Fibroblast of upper back skin (primary cell): ENCODE measurements around the gene FXYD6.
A peak's percentile ranks its signal among the peaks of the same experiment; 100 is the strongest.

Experiments used
- DNase-seq: peaks from one replicate; pipeline ENCODE4 v3.0.0-alpha.2; 2013

Gene FXYD6

DNA sequence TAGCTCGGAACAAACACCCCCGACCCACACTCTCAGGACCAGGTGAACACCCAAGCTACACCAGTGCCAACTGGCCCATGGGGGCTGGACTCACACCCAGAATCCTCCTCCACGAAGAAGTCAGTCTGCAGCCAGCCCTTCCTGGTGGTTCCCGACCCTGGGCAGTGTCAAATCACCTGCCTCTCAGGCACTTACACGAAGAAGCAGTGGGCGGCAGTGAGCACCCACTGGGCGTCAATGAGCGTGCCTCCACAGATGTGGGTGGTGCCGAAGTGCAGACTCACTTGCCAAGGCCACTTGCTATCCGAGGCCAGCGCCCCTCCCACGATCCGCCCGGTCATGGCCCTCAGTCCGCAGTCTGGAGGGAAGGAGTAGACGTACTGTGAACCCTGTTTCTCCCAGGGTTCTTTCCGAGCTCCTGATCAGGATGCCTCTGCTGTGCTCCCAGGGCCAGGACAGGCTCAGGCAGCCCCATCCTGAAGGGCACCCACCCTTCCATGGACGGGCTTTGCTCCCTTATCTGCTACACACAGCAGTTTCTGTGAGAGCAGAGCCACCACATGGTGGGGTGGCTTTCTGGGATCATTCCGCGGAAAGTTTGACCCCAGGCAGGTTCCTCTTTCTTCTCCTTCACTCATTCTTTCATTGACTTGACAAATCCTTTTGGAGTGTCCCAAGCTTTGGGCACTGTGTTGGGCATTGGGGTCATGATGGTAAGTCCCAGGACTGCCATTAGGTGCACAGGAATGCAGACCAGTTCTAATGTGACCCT, 33.3 kb upstream of the FXYD6 start:
- no peak for DNase-seq

DNA sequence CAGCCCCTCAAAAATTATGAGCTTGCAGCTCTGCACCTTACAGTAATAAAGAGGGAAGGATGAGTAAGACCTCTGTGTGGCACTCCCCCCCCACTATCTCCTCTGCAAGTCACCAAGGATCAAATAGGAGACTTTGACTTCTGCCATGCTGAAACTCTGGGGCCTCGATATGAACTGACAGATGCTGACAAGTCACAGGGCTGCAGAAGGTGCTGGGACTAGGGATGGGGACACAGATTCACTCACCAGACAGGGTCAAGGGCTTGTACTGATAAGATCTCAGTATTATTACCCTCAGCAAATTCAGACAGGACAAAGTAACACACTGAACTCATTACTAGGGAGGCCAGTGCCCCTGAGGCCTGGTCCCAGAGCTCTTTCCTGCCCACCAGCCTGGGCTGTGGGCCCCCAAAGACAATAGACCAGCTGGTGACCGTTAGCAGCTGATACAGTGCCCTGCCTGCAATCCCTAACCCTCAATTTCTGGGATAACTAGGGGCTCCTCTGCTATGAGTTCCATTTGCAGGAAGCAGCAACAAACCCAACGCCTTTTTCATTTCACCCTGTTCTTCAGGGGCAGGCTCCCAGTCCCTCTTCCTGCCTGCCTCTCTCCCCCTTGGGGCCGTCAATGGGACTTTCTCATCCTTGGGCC, 32.6 kb upstream of the FXYD6 start:
- no peak for DNase-seq

DNA sequence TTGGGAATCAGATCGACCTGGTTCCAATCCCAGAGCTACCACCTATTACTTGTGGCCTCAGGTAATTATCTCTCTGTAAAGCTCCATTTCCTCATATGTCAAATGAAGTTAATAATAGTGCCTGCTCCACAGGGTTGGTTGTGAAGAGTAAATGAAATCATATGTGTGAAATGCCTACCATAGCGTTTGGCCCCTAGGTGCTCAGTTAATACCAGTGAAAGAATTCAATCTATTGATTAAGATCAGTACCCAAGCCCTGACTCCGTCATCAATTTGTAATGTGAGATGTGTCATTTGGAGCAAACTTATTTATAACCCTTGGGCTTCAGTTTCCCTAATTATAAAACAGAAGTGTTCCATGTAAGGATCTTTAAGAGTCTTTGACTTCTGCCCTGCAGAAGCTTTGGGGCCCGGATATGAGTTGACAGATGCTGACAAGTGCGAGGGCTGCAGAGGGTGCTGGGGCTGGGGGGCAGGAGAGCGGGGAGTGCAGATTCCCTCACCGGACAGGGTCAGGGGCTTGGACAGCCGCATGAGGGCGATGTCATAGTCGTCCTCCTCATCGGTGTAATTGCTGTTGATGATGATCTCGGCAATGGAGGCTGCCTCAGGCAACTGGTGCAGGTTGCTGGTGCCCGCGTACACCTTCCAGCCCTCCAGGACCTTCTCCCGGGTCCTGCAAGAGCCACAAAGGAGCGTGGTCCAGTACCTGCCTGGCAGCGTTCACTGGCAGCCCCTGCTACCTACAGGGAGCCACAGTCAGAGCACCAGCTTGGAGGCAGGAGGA, 31.8 kb upstream of the FXYD6 start:
- DNase-seq: no peak

DNA sequence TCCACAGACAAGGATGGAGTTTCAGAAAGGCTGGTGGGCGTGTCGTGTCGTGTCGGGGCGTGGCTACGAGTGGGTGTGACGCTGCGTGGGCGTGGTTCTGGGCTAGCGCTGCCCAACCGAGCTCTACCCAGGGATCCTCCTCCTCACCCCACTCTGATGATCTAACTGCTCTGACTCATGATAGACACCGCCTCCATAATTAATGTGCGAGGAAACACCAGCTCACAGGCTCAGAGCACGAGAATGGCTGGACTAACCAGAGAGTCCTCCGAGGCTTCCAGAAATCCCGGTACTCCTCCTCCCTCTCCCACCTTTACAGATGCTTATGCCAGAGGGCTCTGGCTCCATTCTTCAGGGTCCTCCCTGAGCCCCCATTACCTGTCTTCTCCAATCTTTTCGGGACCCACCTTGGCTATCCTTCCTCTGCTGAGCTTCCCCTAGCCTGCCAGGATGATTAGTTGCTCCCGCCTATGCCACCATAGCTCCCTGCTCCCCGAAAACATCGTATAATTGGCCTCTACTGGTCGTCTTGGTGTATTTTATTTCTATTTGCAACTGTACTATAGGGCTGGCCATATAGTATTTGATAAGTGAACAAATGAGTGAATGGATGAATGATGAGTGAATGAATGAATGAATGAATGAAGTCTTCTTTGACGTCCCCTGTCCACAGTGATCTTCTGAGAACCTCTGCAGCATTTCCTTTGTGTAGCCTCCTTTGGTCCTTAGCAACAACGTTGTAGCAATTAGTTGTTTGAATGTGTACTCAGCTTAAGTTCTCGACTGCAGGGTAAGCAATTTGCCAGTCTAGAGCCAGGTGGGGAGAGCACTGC, 31.0 kb upstream of the FXYD6 start:
- peak; percentile 95 for DNase-seq

DNA sequence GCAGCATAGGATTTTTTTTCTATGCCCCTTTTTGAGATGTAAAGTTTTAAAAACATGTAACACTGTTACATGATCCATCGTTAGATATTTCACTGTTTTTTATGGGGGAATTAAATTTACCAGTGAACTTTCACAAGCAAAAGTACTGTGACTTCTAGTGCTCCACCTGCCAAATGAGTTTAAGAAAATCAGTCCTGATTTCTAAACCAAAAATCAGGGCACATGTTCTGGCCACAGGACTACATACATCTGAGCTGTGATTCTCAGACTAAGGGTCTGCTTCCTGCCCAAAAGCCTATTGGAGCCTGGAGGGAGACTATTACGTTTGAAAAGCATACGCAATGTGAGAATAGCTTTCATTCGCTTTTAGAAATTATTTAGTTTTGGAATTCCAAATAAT, 30.3 kb upstream of the FXYD6 start:
- no peak for DNase-seq

DNA sequence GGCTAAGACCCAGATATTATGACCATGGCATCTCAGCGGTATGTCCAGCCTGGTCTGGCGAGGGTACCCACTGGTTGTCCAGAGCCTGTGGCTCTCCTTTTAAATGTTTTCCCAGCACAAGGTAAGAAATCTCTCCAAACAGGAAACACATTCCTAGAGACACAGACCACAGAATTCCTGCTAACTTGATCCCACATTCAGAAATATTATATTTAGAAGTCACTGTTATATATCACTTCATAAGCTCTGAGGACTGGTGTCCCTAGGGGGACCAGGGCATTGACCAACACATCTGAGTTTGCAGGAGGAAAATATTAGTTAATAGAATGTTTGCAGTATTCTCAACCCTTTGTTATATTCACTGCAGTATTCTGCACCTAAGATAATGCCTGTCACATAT, 29.7 kb upstream of the FXYD6 start:
- DNase-seq: peak; percentile 48

DNA sequence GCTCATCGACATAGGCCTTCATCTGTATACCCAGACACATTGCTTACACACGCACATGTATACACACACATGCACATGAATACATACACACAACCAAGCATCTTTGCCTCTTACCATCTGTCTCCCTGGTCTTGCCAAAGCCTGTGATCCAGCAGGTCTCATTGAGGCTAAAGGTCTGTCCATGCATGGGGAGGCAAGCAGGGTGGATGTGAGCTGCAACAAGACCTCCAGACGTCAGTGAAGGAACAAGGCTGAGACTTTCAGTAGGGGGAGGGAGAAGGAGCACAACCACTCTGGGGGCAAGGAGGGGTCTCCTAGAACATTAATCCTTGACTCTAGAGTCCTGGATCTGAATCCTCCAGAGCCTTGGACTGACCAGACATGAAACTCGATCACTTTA, 29.1 kb upstream of the FXYD6 start:
- no peak for DNase-seq

DNA sequence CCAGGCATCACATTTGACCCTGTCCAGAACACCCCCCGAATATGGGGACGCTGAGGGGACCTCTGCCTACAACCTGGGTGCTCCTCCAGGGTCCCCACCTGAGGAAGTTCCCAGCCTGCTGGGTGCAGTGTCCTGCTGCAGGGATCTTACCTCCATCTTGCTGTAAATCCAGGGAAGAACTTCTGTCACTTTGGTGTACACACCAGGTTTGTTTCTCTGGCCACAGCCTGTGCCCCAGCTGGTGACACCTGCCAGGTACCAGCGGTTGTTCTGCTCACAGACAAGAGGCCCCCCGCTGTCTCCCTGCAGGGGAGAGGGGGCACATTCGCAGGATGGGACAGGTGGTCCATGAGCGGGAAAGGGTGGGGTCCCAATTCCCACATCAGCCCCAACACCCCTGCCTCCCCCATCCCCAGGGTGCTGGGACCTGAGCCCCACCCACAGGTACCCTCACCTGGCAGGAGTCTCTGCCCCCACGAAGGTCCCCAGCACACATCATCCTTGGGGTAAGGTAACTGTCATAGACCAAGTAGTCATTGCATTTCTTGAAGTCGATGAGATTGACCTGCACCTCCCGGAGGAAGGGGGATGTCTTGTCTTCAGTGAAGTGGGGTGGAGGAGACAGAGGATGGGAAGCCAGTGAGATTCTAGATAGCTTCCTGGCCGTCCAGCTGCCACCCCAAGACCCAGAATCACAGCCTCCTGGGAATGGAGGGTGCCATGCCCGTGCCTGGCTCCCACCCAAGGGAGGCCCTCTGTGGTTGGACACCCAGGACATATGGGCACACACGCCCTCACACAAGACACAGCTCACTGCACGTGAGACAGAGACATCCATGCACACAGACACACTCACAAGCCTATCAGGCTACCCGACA, 27.3 kb upstream of the FXYD6 start:
- DNase-seq: no peak

DNA sequence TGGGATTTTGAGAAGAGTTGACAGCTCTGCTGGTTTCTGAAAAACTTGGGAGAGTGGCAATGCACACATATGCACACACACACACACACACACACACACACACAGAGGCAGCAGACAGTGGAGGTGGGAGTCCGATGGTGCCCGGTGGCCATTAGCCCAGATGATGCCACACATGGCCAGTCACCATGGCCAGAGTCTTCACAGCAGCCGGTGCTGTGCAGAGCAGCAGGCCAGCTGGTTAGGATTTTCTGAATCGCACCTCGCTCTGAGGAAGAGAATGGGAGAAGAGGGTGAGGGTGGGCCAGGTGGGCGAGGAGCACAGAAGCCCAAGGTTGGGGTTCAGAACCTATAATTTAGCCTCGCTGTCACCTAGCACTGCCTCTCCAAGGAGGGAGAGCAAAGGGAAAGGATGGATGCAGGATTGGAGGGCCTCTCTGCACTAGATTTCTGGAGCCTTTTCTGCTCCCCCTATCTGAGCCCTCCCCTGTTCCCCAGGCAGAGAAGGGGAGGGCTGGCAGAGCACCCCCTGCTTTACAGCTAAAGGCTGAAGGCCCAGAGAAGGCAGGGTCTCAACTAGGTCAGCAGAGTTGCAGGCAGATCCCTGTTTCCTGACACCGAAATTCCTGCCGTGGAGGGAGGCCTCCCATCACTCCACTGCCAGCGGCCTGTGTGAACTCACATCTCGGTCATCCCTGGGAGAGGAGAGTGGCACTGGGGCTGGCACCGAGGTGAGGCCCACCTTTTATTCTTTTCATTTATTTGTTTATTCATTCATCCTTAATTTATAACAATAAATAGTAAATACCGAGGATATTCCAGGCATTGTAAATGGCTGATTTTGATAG, 25.8 kb upstream of the FXYD6 start:
- DNase-seq: no peak

DNA sequence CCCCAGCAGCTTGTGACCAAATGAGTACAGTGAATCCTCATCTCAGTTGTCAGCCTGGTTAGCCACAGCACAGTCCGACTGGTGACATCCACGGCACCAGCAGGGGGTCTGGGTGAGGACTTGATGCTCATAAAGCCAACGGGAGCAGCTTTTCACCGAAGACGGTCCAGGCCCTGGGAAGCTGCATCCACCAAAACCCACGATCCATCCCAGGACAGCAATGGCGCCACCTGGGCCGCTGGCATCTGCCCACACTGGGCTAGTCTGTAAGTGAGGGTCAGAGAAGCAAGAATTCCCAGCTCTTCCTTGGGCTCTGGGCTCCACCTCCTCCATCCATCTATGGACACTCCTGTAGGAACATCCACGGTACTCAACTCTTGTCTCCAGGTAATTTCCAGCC, 25.1 kb upstream of the FXYD6 start:
- no peak for DNase-seq

DNA sequence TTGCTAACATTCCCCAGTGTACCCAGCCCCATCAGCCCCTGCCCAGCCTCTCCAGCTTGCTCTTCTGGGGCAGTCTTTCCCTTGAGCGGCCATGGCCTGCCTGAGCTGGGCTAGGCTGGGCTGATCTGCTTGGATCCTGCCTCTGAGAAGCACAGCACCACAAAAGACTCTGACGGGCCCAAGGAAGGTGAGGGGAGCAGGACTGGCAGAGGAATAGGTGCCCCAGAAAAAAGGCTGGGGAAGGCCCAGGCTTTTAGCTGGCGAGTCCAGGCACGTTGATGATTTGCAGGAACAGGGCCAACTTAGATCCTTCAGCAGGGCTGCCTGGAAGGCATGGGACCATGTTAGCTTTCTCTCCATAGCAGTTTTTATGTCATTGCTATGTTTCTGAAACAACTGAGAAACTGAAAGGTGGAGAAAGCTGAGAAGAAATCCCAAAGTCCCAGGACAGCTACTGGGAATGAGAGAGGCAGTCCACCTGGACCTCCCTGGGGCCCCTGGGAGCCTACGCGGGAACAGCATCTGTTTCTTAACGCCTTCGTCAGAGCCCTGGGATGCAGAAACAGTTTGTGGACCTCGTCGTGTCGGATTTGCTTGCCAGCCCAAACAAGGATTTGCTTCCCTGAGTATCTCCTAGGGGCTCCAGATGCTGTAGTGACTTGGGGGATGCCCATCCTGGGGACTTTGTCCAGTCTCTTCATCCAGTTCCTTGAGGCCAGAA, 24.4 kb upstream of the FXYD6 start:
- DNase-seq: no peak

DNA sequence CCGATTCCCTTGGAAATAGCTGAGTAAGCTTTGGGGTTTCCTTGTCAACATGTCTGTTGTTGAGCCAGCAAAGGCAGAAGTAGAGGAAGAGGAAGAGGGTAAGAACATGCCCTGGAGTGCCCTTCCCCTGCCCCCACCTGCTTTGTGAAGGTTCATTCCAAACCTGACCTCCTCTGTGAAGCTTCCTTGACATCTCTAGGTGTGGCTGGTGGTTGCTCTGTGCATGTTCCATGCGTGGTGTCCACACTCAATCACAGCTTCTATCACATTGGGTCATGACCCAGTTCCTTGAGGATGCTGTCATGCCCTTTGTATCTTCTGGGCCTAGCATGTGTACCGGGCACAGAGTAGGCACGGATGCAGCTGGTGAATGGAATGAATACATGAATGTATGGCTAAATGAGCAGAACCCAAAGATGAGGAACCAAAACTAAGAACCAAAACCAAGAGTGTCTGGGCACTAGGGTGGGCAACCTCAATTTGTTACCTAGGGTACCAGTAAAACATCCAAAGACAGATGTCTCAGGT, 23.7 kb upstream of the FXYD6 start:
- DNase-seq: no peak

DNA sequence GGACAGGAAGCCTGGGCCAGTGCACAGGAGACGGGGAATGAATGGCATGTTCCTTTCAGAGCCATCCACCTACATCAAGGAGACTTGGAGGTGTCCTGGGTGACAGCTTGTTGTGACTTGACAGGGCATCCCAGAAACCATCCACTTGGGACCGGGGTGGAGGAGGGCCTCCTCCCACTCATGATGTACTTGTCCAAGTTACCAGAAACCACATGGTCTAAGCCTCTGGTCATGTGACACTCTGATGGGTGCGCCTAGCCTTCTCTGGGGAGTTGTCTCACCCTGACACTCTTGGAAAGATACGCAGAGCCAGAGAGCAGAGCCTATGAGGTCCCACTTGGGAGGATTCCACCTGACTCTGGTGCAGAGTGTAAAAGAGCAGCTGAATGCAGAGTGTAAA, 21.6 kb upstream of the FXYD6 start:
- DNase-seq: no peak

DNA sequence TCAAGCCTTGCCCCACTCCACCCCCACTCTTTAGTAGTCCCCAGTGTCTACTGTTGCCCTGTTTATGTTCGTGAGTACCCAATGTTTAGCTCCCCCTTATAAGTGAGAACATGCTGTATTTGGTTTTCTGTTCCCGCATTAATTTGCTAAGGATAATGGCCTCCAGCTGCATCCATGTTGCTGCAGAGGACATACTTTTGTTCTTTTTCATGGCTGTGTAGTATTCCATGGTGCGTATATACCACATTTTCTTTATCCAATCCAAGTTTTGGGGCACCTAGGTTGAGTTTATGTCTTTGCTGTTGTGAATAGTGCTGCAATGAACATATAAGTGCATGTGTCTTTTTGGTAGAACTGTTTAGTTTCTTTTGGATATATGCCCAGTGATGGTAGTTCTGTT, 16.2 kb upstream of the FXYD6 start:
- no peak for DNase-seq

DNA sequence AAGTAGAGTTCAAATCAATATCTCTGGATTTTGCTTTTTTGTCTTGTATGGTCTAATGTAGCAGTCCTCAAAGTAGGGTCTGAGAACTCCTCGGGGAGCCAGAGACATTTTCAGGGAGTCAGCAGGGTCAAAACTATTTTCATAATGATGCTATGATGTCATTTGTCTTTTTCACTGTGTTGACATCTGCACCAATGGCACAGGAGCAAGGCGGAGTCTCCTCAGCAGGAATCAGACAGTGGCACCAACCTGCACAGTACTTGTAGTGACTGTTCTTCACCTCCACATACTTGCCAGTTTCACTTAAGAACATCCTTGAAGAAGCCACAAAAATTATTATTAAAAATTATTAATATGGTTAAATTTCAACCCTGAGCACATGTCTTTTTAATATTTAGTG, 14.9 kb upstream of the FXYD6 start:
- no peak for DNase-seq

DNA sequence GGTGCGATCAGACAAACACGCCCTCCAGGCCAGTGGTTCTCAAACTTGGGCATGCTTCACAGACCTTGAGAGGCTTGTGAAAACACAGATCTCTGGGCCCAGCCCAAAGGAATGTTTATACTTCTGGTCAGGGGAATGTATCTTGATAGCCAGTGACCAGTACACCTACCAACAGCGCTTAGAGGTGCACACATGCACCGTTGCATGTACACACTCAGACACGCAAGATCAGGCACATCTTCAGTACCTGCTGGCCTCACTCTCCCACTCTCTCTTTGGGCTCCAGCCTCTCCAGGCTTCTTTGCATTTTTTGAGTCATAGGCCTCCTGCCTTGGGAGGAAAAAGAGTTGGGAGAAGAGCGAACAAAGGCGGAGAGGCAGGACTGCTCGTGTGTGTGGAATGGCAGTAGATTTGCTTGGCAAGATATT, 11.7 kb upstream of the FXYD6 start:
- no peak for DNase-seq

DNA sequence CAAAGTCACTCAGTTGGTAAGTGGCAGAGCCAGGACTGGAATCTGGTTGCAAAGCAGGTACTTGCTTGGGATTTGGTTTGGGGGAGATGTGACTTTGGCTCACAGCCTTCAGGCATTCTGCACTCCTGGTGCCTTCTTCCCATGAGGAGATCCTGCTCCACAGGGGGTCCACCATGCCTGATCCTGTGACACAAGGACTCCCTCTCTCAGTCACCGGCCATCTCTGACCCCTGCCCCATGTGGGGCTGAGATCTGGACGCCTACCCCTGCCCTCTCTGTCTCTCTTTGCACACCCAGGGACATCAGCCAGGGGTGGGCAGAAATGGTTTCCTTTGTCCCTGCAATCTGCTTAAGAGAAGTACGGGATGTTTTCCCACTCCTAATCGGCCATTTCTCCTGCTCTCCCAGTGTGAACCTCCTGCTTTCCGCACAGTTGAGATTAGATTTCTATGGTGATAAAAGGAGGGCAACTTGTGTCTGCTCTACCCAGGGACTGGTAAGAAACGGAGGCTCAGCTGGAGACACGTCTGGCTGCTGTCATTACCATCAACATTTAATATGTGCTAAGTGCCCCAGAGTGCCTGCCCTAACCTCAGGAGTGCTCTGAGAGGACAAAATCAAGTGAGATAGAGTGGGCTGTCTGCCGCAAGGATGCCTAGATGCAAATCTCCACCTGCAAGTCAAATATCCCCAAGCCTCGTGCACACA, 11.1 kb upstream of the FXYD6 start:
- no peak for DNase-seq

DNA sequence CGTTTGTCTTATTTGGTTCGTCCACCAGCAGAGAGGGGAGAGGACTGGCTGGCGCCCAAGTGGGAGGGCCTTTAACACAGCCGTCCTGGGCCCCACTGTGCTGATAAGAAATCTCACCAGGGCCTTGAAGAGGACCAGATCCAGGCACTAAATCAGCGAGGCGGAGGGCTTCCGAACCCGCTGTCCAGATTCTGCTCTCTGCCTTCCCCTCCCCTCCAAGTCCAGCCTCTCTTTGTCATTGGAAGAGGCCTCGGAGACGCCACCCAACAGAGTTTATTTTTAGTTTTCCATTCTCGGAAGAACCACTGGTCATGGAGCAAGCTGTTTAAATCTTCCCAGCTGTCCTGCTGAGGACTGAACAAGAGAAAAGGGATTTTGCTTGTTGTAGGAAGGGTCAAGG, 9.3 kb upstream of the FXYD6 start:
- DNase-seq: peak; percentile 28

DNA sequence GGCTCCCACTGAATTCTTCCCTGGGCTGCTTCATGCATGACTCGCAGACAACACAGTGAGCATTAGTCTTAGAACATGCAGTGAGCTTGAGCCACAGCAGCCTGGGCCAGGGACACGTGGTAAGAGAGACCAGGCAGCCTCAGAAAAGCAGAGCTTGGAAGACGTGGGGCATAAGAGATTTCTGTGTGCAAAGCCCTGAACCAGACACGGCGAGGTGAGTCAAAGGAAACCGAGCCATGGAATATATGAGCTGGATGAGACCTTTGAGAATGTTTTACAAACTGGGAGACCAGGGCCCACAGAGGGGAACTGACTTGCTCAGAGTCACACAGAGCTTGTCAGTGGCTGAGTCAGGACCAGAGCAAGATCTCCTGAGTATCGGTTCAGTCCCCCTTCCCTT, 8.5 kb upstream of the FXYD6 start:
- peak; percentile 69 for DNase-seq
